UCSD-AML1 (cell line): ENCODE measurements around the gene KRTAP10-2.
"Not testable (repeated sequence)": the region's sequence is repeated elsewhere in the genome, so short reads cannot be mapped to it uniquely, and the experiment has no call there.

Source experiments
- DNase-seq: peaks from one replicate; lab custom pipeline; 2025; ENCODE audit not compliant: unreplicated experiment; lab: John Stamatoyannopoulos, UW

The KRTAP10-2 gene

DNA sequence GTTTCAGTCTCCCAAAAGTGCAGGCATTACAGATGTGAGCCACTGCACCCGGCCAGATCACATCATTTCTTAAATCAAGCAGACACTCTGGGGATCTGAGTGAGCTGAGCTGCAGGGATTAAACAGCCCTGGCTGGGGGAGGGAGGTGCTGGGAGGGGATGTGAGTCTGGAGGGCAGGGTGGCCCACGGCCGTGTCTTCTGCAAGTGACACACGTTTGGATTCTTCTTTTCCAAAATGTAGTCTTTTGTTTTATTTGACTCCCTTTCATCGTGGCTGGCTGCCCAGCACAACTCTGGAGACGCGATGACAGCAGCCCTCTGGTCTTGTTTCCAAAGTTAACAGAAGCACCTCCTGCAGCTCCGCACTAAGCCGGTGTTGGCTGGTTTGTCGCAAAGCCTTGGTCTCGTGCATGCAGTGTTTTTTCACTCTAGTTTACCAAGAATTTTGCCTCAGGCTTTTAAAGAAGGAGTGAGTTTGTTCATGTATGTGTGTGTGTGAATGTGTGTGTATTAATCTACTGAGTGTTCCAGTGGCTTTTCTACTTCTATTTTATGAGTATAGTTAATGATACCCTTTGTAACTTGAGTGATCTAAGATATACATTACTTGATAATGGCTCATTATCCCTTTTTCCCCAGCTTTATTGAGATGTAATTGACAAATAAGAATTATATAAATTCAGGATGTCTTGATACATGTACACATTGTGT lies 31.9 kb upstream of the KRTAP10-2 start:
- no peak for DNase-seq

GRCh38 chr21:44582055-44582454 lies 30.8 kb upstream of the KRTAP10-2 start:
- DNase-seq = no peak

DNA sequence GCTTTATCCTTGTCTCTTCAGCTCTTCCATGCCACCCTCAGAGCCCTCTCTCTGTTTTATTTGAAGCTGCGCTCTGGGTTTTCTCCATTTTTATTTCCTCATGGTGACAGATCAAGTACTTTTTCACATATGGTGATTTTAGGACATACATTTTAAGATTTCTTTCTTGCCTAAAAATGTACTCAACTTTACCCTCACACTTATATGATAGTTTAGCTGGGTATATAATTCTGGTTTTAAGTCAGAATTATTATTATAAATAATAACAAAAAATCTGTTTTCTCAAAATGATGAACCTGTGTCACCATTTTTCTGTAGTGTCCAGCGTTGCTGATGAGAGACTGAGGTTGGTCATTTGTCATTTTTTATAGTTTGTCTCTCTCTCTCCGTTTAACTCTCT lies 29.9 kb upstream of the KRTAP10-2 start:
- no peak for DNase-seq

- not testable (repeated sequence) for DNase-seq
Measured at GRCh38 chr21:44580231-44580821, 29.0 kb upstream of the KRTAP10-2 start, which contains the start of gene KRTAP10-5. Gene KRTAP10-5, minus strand, starts transcription at chr21:44580604. Its CDS starts 26 bp downstream, at chr21:44580578.

DNA sequence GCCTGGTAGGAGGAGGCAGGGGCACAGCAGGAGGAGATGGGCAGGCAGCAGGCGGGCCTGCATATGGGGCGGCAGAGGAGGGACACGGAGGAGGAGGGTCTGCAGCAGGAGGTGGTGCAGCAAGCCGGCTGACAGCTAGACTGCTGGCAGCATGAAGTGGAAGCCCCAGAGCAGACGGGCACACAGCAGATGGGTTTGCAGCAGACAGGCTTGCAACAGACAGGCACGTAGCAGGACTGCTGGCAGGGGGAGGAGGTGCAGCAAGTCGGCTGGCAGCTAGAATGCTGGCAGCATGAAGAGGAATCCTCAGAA lies 28.5 kb upstream of the KRTAP10-2 start:
- no peak for DNase-seq

DNA sequence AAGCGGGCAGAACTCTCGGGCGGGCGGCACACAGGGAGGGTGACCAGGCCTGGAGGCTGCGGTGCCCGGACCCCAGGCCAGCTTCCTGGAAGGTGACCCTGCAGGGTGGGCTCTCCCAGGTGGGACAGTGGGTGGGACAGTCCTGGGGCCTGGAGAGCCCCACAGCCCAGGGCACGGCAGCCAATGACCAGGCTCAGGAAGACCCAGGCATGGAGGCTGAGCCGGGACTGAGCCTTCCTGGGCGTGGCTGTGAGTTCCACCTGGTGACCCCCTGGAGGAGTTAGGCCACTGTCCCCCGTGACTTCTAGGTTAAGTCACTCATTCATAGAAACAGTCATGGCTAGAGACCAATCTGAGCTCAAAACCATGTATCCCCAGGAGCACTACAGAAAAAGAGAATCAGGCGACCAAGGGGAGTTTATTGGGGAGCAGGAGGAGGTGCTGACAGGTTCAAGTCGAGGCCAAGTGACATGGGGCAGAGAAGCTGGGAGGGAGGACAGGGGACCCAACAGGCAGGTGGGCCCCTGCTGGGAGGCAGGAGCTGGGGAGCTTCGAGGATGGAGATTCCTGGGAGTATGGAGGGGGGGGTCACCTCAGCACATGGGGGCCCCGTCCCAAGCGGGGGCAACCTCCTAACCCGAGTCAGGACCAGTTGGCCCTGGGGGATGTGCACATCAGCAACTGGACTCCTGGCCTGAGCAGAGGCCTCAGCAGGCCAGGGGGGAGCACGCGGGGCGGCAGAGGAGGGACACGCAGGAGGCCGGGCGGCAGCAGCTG lies 27.9 kb upstream of the KRTAP10-2 start:
- no peak for DNase-seq

DNA sequence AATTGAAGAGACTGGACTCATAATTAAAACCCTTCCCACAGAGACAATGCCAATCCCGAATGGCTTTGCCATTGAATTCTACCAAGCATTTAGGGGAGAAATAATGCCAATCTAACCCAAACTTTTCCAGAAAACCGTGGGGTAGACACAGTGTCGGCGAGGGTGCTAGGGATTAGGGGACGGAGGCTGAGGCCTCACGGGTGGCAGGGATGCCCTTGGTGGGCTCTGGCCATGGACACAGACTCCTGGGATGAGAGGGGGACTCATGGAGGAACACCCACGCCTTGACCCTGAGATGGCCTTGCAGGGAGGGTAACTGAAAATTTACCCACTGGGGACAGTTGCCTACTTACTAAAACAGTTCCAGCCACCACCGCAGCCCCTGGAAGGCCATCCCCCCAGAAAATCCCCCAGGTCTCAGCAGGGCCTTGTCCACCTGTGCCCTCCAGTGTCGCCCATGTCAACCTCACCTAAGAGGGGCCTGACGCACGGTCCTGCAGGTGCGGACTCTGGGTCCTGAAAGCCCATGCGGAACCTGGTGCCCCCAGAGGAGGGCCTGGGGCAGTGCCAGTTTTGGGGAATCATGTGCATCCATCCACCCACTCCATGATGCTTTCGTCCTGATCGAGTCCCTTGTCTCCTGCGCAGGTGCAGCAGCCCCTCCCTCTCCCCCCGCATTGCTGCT lies 27.2 kb upstream of the KRTAP10-2 start:
- no peak for DNase-seq

GRCh38 chr21:44576025-44576420 lies 24.7 kb upstream of the KRTAP10-2 start:
- no peak for DNase-seq

- DNase-seq = no peak
Measured at GRCh38 chr21:44575307-44576024, 24.2 kb upstream of the KRTAP10-2 start.

GRCh38 chr21:44574457-44575306 lies 23.4 kb upstream of the KRTAP10-2 start:
- no peak for DNase-seq

- DNase-seq = not testable (repeated sequence)
Measured at GRCh38 chr21:44573630-44574456, 22.5 kb upstream of the KRTAP10-2 start, which contains the start of gene KRTAP10-4. Gene KRTAP10-4, plus strand, starts transcription at chr21:44573729. Its CDS starts 30 bp downstream, at chr21:44573759.

GRCh38 chr21:44572959-44573583 lies 21.8 kb upstream of the KRTAP10-2 start:
- DNase-seq = no peak

DNA sequence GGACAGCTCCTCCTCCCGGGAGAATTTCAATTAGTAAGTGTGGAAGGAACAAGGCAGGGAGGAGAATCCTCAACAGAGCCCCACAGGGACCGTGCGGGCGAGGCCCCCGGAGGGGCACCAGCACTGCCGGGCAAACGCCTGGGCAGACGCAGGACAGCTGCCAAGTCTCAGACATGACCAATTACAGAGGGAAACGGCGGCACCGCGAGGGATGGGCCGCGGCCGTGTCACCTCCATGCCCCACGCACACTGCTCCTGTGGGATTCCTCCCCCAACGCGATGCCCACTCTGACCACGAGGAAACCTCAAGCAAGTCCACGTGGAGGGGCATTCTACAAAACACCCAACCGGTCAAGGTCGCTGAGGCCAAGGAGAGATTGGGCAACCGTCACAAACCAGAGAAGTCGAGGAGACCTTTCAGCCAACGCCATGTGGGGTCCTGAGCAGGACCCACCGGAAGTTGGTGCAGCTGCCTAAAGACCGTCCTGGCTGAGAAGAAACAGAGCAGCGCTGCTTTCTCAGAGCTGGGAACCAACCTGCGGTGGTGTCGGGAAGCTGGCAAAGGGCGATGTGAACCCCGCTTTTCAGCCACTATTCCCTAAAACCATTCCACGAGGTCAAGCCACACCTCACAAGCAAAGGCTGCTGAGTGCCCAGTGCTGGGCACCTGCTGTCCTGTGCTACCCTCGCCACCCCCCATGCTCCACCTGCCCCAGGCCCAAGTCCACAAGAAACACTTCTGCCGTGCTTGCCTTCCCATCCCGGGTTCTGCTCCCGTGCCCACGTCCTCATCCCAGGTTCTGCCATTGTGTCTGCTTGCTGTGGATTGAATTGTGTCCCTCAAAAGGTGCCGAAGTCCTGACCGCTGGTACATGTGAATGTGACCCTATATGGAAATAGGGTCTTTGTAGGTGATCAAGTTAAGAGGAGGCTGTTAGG lies 20.8 kb upstream of the KRTAP10-2 start:
- DNase-seq = no peak

GRCh38 chr21:44571296-44571695 lies 20.0 kb upstream of the KRTAP10-2 start:
- no peak for DNase-seq

DNA sequence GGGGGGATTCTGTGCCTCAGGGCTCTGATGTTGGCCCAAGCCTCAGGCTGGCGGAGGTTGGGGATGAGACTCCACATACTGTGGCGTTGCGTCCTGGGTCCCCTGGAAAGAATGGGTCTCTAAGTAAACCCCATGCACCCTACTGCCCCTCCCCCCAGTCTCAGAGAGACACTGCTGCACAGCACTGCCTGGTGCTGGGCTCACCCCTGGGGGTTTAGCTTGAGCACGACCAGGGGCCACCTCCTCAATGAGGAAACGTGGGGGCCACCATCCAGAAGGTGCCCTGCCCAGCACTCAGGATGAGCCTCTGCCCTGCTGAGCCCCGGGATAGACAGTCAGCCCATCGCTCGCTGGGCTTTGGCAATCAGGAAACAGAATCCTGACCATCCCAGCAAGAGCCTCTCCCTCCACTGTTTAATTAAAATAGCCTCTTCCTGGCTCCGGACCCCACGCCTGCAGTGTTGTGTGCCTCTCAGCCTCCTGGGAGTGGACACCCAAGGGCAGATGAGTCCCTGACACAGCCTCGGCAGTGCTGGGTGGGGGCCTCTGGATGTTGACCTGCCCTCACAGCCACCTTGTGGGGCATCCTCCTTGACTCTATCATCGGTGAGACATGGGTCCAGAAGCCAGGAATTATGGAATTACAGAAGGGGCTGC lies 18.7 kb upstream of the KRTAP10-2 start:
- no peak for DNase-seq

- no peak for DNase-seq
Measured at GRCh38 chr21:44568667-44569556, 17.6 kb upstream of the KRTAP10-2 start.
